ENCODE measurements around the gene C5orf15.

- no peak for TF ChIP-seq CTCF (IDR thresholded peaks at IDR 0.05)
- no peak for TF ChIP-seq POLR2AphosphoS5 (IDR thresholded peaks at IDR 0.05; ENCODE audit: low read depth, low read length)
- TF ChIP-seq, protein P1, sequence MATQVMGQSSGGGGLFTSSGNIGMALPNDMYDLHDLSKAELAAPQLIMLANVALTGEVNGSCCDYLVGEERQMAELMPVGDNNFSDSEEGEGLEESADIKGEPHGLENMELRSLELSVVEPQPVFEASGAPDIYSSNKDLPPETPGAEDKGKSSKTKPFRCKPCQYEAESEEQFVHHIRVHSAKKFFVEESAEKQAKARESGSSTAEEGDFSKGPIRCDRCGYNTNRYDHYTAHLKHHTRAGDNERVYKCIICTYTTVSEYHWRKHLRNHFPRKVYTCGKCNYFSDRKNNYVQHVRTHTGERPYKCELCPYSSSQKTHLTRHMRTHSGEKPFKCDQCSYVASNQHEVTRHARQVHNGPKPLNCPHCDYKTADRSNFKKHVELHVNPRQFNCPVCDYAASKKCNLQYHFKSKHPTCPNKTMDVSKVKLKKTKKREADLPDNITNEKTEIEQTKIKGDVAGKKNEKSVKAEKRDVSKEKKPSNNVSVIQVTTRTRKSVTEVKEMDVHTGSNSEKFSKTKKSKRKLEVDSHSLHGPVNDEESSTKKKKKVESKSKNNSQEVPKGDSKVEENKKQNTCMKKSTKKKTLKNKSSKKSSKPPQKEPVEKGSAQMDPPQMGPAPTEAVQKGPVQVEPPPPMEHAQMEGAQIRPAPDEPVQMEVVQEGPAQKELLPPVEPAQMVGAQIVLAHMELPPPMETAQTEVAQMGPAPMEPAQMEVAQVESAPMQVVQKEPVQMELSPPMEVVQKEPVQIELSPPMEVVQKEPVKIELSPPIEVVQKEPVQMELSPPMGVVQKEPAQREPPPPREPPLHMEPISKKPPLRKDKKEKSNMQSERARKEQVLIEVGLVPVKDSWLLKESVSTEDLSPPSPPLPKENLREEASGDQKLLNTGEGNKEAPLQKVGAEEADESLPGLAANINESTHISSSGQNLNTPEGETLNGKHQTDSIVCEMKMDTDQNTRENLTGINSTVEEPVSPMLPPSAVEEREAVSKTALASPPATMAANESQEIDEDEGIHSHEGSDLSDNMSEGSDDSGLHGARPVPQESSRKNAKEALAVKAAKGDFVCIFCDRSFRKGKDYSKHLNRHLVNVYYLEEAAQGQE (IDR thresholded peaks at IDR 0.05; ENCODE audit: insufficient read depth in 1 of 2, low read depth in 2 of 2, low read length in 1 of 2) = no peak
- no peak for TF ChIP-seq TCF7L2 (IDR thresholded peaks at IDR 0.05; ENCODE audit: low read depth, low read length)
- no peak for TF ChIP-seq SIN3A (IDR thresholded peaks at IDR 0.05; ENCODE audit: borderline replicate concordance, insufficient read depth, low read depth, low read length)
Measured at GRCh38 chr5:133910571-133910970, 57.9 kb downstream of the C5orf15 start.
